ENCODE data around the gene DLGAP1.

DNA sequence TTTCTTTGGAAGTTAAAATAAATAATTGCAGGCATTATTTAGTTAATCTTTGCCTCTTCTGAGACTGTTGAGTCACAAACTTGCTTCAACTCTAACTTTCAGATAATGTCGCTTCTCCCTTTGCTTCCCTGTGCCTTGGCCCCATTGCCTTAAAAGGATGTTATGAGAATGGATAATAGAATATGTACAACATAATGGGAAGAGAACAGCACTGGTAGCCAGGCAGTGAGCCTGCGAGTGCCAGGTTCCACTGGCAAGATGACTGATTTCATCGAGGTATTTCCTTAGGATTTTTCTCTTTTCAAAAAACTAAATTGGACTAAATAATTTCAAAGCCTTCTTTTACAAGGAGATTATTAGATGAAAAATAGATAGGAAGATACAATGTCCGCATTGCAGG, 584.2 kb downstream of the DLGAP1 start:
- no peak for TF ChIP-seq MXI1 (IDR thresholded peaks at IDR 0.05; ENCODE audit: borderline replicate concordance, low read depth, low read length)
- TF ChIP-seq, protein P1, sequence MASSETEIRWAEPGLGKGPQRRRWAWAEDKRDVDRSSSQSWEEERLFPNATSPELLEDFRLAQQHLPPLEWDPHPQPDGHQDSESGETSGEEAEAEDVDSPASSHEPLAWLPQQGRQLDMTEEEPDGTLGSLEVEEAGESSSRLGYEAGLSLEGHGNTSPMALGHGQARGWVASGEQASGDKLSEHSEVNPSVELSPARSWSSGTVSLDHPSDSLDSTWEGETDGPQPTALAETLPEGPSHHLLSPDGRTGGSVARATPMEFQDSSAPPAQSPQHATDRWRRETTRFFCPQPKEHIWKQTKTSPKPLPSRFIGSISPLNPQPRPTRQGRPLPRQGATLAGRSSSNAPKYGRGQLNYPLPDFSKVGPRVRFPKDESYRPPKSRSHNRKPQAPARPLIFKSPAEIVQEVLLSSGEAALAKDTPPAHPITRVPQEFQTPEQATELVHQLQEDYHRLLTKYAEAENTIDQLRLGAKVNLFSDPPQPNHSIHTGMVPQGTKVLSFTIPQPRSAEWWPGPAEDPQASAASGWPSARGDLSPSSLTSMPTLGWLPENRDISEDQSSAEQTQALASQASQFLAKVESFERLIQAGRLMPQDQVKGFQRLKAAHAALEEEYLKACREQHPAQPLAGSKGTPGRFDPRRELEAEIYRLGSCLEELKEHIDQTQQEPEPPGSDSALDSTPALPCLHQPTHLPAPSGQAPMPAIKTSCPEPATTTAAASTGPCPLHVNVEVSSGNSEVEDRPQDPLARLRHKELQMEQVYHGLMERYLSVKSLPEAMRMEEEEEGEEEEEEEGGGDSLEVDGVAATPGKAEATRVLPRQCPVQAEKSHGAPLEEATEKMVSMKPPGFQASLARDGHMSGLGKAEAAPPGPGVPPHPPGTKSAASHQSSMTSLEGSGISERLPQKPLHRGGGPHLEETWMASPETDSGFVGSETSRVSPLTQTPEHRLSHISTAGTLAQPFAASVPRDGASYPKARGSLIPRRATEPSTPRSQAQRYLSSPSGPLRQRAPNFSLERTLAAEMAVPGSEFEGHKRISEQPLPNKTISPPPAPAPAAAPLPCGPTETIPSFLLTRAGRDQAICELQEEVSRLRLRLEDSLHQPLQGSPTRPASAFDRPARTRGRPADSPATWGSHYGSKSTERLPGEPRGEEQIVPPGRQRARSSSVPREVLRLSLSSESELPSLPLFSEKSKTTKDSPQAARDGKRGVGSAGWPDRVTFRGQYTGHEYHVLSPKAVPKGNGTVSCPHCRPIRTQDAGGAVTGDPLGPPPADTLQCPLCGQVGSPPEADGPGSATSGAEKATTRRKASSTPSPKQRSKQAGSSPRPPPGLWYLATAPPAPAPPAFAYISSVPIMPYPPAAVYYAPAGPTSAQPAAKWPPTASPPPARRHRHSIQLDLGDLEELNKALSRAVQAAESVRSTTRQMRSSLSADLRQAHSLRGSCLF (CRISPR knock-in tag; IDR thresholded peaks at IDR 0.05; ENCODE audit: borderline replicate concordance), result no peak
- no peak for TF ChIP-seq ZNF629 (CRISPR knock-in tag; conservative IDR thresholded peaks at IDR 0.05)

Measured in HepG2 (cell line).